Measurements from ENCODE around the gene GPX8. TPM values are rescaled to one million over a fixed set of nuclear protein-coding genes. Genes with fewer than 3 reads are reported as not detected.
A peak's percentile ranks its signal among the peaks of the same experiment; 100 is the strongest.

The GPX8 gene
- total and polyA plus RNA-seq, 2 of the 13 experiments (the other 11 are each of a cell fraction or from before 2014, with no cell fraction given): 0.33 to 0.94 TPM

DNA sequence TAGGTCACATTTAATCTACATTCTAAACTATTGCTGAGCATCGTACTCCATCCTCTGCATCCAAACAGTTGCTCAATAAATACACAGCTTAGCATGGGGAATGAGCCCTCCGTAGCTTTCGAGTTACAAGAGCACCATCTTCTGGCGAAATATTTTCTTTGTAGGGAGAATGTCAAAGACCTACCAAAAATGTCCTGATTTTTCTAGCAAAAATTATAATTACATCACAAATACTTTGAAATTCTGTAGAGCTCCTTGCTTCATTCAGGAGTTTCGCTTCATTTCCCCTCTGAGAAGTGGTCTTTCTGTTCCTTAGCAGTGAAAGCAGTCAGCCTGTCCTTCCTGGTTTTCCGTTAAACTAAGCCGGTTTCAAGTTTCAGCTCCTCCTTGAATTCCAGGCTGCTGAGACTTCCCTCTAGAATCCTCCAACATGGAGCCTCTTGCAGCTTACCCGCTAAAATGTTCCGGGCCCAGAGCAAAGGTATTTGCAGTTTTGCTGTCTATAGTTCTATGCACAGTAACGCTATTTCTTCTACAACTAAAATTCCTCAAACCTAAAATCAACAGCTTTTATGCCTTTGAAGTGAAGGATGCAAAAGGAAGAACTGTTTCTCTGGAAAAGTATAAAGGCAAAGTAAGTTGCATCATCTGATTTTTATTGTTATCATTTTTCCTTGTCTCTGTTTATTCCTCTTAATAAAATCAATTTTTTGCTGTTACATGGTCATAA is at the start of gene GPX8 (continued):
- TF ChIP-seq STAG1 (CRISPR knock-in tag; IDR thresholded peaks at IDR 0.05): peak; percentile 63
- TF ChIP-seq, protein P1, sequence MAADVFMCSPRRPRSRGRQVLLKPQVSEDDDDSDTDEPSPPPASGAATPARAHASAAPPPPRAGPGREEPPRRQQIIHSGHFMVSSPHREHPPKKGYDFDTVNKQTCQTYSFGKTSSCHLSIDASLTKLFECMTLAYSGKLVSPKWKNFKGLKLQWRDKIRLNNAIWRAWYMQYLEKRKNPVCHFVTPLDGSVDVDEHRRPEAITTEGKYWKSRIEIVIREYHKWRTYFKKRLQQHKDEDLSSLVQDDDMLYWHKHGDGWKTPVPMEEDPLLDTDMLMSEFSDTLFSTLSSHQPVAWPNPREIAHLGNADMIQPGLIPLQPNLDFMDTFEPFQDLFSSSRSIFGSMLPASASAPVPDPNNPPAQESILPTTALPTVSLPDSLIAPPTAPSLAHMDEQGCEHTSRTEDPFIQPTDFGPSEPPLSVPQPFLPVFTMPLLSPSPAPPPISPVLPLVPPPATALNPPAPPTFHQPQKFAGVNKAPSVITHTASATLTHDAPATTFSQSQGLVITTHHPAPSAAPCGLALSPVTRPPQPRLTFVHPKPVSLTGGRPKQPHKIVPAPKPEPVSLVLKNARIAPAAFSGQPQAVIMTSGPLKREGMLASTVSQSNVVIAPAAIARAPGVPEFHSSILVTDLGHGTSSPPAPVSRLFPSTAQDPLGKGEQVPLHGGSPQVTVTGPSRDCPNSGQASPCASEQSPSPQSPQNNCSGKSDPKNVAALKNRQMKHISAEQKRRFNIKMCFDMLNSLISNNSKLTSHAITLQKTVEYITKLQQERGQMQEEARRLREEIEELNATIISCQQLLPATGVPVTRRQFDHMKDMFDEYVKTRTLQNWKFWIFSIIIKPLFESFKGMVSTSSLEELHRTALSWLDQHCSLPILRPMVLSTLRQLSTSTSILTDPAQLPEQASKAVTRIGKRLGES (CRISPR knock-in tag; IDR thresholded peaks at IDR 0.05; ENCODE audit: borderline replicate concordance): no peak

DNA sequence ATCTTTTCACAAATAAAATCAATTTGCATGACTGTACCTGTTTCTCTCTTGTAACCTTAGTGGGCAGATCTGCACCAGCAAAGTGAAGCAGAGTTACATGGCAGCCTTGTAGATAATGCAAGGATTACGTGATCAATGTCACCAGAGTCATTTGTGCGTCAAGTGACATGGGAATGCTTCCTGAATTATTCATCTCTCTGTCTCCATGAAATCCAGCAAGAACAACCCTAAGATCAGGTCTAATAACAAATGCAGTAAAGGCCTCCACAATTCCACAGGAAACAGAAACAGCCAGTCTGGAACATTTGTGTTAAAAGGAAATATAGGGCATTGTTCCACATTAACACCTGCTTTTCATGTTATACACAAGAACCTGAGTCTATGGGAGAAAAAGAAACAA is 49.8 kb upstream of the GPX8 start:
- Histone ChIP-seq H3K4me3 (replicated peaks in 1 of 3; ENCODE audit: insufficient read depth in 1 of 3, low read depth in 2 of 3, low read length in 3 of 3) (no peak overlapping the region), H3K4me1 (ENCODE audit: insufficient read depth, low read length) (no peaks in the 10 kb centered on the region), H3K27me3 (ENCODE audit: control insufficient read depth in 1 of 2, insufficient read depth in 2 of 2, low read length in 2 of 2) (0 out of 5 replicates have a peak, but pooled peaks cover 0 to 1% of the 10 kb centered on the region in 2 experiments), H3K36me3 (replicated peaks in 1 of 2; ENCODE audit: control insufficient read depth in 1 of 2, insufficient read depth in 2 of 2, low read length in 2 of 2) (no peaks in the 10 kb centered on the region), H3K79me2 (ENCODE audit: insufficient read depth, low read length) (no peaks in the 10 kb centered on the region), H3K27ac (ENCODE audit: extremely low read length, insufficient read depth, low read length) (no peak overlapping the region), H2AFZ (ENCODE audit: low read length) (no peak overlapping the region), H3K9me3 (ENCODE audit: low read length) (no peaks in the 10 kb centered on the region), H3K9ac (ENCODE audit: insufficient read depth, low read depth, low read length) (no peak overlapping the region), H3K4me2 (ENCODE audit: low read depth, low read length) (no peak overlapping the region), H4K20me1 (ENCODE audit: insufficient read depth, low read length) (no peaks in the 10 kb centered on the region)
- no peak for ATAC-seq
- intact Hi-C loops (cut with micrococcal nuclease; ENCODE audit: unreplicated experiment) (loop anchor here (5.0 kb wide), 1 partner anchor 48 kb away; no protein-coding TSS in a partner anchor), in situ Hi-C loops (cut with HindIII; ENCODE audit: extremely low pct_ligation_motif_present, low pct_unique_long_range_greater_than_20kb) (no loop called here)
- 3% methylated on average over 2 of the region's 2 CpGs for WGBS (ENCODE audit: low lambda C conversion rate)
- BruUV-seq (replicated peaks): no TSS peak
- no peak for FAIRE-seq
- ChIA-PET CTCF (ENCODE audit: low intra/inter-chr PET ratio, low total read pairs) (no interaction called here), POLR2A (no interaction called here)
- no peak for DNase-seq (ENCODE audit: low spot score)
- TF ChIP-seq ATF7-NPFF (CRISPR knock-in tag; IDR thresholded peaks at IDR 0.05; ENCODE audit: low read depth): no peak
- no peak for TF ChIP-seq PCBP2 (optimal IDR thresholded peaks at IDR 0.05; ENCODE audit: low read depth, low read length, poor library complexity, severe bottlenecking)
- TF ChIP-seq PHF5A (CRISPR knock-in tag; IDR thresholded peaks at IDR 0.05; ENCODE audit: low read depth, unreplicated experiment): no peak
- TF ChIP-seq, protein P2, sequence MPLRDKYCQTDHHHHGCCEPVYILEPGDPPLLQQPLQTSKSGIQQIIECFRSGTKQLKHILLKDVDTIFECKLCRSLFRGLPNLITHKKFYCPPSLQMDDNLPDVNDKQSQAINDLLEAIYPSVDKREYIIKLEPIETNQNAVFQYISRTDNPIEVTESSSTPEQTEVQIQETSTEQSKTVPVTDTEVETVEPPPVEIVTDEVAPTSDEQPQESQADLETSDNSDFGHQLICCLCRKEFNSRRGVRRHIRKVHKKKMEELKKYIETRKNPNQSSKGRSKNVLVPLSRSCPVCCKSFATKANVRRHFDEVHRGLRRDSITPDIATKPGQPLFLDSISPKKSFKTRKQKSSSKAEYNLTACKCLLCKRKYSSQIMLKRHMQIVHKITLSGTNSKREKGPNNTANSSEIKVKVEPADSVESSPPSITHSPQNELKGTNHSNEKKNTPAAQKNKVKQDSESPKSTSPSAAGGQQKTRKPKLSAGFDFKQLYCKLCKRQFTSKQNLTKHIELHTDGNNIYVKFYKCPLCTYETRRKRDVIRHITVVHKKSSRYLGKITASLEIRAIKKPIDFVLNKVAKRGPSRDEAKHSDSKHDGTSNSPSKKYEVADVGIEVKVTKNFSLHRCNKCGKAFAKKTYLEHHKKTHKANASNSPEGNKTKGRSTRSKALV (CRISPR knock-in tag; IDR thresholded peaks at IDR 0.05): no peak
- TF ChIP-seq CREB1 (IDR thresholded peaks at IDR 0.05): no peak
- no peak for TF ChIP-seq CREB1 (CRISPR knock-in tag; IDR thresholded peaks at IDR 0.05)
- TF ChIP-seq, protein P3, sequence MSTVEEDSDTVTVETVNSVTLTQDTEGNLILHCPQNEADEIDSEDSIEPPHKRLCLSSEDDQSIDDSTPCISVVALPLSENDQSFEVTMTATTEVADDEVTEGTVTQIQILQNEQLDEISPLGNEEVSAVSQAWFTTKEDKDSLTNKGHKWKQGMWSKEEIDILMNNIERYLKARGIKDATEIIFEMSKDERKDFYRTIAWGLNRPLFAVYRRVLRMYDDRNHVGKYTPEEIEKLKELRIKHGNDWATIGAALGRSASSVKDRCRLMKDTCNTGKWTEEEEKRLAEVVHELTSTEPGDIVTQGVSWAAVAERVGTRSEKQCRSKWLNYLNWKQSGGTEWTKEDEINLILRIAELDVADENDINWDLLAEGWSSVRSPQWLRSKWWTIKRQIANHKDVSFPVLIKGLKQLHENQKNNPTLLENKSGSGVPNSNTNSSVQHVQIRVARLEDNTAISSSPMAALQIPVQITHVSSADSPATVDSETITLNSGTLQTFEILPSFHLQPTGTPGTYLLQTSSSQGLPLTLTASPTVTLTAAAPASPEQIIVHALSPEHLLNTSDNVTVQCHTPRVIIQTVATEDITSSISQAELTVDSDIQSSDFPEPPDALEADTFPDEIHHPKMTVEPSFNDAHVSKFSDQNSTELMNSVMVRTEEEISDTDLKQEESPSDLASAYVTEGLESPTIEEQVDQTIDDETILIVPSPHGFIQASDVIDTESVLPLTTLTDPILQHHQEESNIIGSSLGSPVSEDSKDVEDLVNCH (CRISPR knock-in tag; IDR thresholded peaks at IDR 0.05): no peak
- no peak for TF ChIP-seq CEBPB (IDR thresholded peaks at IDR 0.05; ENCODE audit: borderline replicate concordance, low read depth, low read length)
- TF ChIP-seq HMG20B (CRISPR knock-in tag; conservative IDR thresholded peaks at IDR 0.05): no peak
- TF ChIP-seq ZNF333 (CRISPR knock-in tag; IDR thresholded peaks at IDR 0.05; ENCODE audit: borderline replicate concordance): no peak
- TF ChIP-seq MYNN (CRISPR knock-in tag; IDR thresholded peaks at IDR 0.05; ENCODE audit: low read depth): no peak
- TF ChIP-seq, protein P4, sequence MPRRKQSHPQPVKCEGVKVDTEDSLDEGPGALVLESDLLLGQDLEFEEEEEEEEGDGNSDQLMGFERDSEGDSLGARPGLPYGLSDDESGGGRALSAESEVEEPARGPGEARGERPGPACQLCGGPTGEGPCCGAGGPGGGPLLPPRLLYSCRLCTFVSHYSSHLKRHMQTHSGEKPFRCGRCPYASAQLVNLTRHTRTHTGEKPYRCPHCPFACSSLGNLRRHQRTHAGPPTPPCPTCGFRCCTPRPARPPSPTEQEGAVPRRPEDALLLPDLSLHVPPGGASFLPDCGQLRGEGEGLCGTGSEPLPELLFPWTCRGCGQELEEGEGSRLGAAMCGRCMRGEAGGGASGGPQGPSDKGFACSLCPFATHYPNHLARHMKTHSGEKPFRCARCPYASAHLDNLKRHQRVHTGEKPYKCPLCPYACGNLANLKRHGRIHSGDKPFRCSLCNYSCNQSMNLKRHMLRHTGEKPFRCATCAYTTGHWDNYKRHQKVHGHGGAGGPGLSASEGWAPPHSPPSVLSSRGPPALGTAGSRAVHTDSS (CRISPR knock-in tag; conservative IDR thresholded peaks at IDR 0.05): no peak

All from HepG2 (cell line).